T-helper 1 cell treated with Interleukin-12 subunit alpha and Interleukin-12 subunit beta and Interleukin-4 antibody, amounts not matched to agents 30 μg/mL and 1 μg/mL, for 36 hours (primary cell): Measurements from ENCODE around the gene LPCAT3.

Source experiments
- H3K27ac Mint-ChIP-seq: one replicate; pipeline ENCODE4 v1.8.0; 2021; ENCODE audit warnings: mild to moderate bottlenecking, mixed read lengths
- H3K27me3 Mint-ChIP-seq: one replicate; pipeline ENCODE4 v1.8.0; 2021; ENCODE audit warnings: low read depth, mixed read lengths
- H3K36me3 Mint-ChIP-seq: one replicate; pipeline ENCODE4 v1.8.0; 2021; ENCODE audit warnings: low read depth, mixed read lengths
- H3K4me1 Mint-ChIP-seq: one replicate; pipeline ENCODE4 v1.8.0; 2021; ENCODE audit warnings: low read depth, mixed read lengths
- H3K4me3 Mint-ChIP-seq: one replicate; pipeline ENCODE4 v1.8.0; 2021; ENCODE audit warnings: mild to moderate bottlenecking, moderate library complexity, mixed read lengths
- H3K9me3 Mint-ChIP-seq: one replicate; pipeline ENCODE4 v1.8.0; 2021; ENCODE audit warnings: mixed read lengths

LPCAT3 gene

GRCh38 chr12:6998715-6999451 is 19.4 kb downstream of the LPCAT3 start:
- Mint-ChIP-seq H3K27me3 (no peaks in the 10 kb centered on the region), H3K4me3 (no peak overlapping the region), H3K36me3 (peaks cover 18% of the 10 kb centered on the region), H3K27ac (no peak overlapping the region), H3K4me1 (peaks cover 6% of the 10 kb centered on the region), H3K9me3 (no peaks in the 10 kb centered on the region)

- no peak overlapping the region for H3K4me3 Mint-ChIP-seq
- H3K27me3 Mint-ChIP-seq: no peaks in the 10 kb centered on the region
- H3K36me3 Mint-ChIP-seq: peaks cover 24% of the 10 kb centered on the region
- H3K9me3 Mint-ChIP-seq: no peaks in the 10 kb centered on the region
- H3K4me1 Mint-ChIP-seq: peaks cover 2% of the 10 kb centered on the region
- no peak overlapping the region for H3K27ac Mint-ChIP-seq
Measured at GRCh38 chr12:6996040-6996441, 22.2 kb downstream of the LPCAT3 start.

- H3K4me3 Mint-ChIP-seq: no peak overlapping the region
- no peak overlapping the region for H3K27ac Mint-ChIP-seq
- H3K9me3 Mint-ChIP-seq: no peaks in the 10 kb centered on the region
- no peaks in the 10 kb centered on the region for H3K4me1 Mint-ChIP-seq
- H3K27me3 Mint-ChIP-seq: no peaks in the 10 kb centered on the region
- H3K36me3 Mint-ChIP-seq: peaks cover 18% of the 10 kb centered on the region
Measured at GRCh38 chr12:6987956-6988553, 30.2 kb downstream of the LPCAT3 start.

GRCh38 chr12:6982532-6982931 is 35.7 kb downstream of the LPCAT3 start:
- Mint-ChIP-seq H3K4me1 (no peaks in the 10 kb centered on the region), H3K27ac (no peak overlapping the region), H3K4me3 (no peak overlapping the region), H3K36me3 (peaks cover 33% of the 10 kb centered on the region), H3K27me3 (no peaks in the 10 kb centered on the region), H3K9me3 (no peaks in the 10 kb centered on the region)

- H3K9me3 Mint-ChIP-seq: no peaks in the 10 kb centered on the region
- no peaks in the 10 kb centered on the region for H3K4me1 Mint-ChIP-seq
- H3K4me3 Mint-ChIP-seq: no peak overlapping the region
- H3K27ac Mint-ChIP-seq: no peak overlapping the region
- H3K27me3 Mint-ChIP-seq: no peaks in the 10 kb centered on the region
- H3K36me3 Mint-ChIP-seq: peaks cover 39% of the 10 kb centered on the region
Measured at GRCh38 chr12:6981152-6982052, 36.9 kb downstream of the LPCAT3 start.

- H3K27me3 Mint-ChIP-seq: no peaks in the 10 kb centered on the region
- peaks cover 42% of the 10 kb centered on the region for H3K36me3 Mint-ChIP-seq
- H3K4me3 Mint-ChIP-seq: no peak overlapping the region
- no peaks in the 10 kb centered on the region for H3K4me1 Mint-ChIP-seq
- no peaks in the 10 kb centered on the region for H3K9me3 Mint-ChIP-seq
- H3K27ac Mint-ChIP-seq: no peak overlapping the region
Measured at GRCh38 chr12:6980740-6981139, 37.5 kb downstream of the LPCAT3 start.

- Mint-ChIP-seq H3K27ac (no peak overlapping the region), H3K9me3 (no peaks in the 10 kb centered on the region), H3K27me3 (no peaks in the 10 kb centered on the region), H3K4me1 (no peaks in the 10 kb centered on the region), H3K36me3 (peaks cover 48% of the 10 kb centered on the region), H3K4me3 (no peak overlapping the region)
Measured at GRCh38 chr12:6980075-6980474, 38.2 kb downstream of the LPCAT3 start.

- Mint-ChIP-seq H3K27me3 (no peaks in the 10 kb centered on the region), H3K9me3 (no peaks in the 10 kb centered on the region), H3K4me3 (no peak overlapping the region), H3K4me1 (no peaks in the 10 kb centered on the region), H3K36me3 (peaks cover 52% of the 10 kb centered on the region), H3K27ac (no peak overlapping the region)
Measured at GRCh38 chr12:6979453-6979852, 38.8 kb downstream of the LPCAT3 start.

- H3K9me3 Mint-ChIP-seq: no peaks in the 10 kb centered on the region
- no peak overlapping the region for H3K27ac Mint-ChIP-seq
- no peaks in the 10 kb centered on the region for H3K4me1 Mint-ChIP-seq
- no peak overlapping the region for H3K4me3 Mint-ChIP-seq
- H3K36me3 Mint-ChIP-seq: peaks cover 52% of the 10 kb centered on the region
- no peaks in the 10 kb centered on the region for H3K27me3 Mint-ChIP-seq
Measured at GRCh38 chr12:6979021-6979420, 39.3 kb downstream of the LPCAT3 start.

GRCh38 chr12:6978611-6979011 is 39.7 kb downstream of the LPCAT3 start:
- Mint-ChIP-seq H3K27me3 (no peaks in the 10 kb centered on the region), H3K9me3 (no peaks in the 10 kb centered on the region), H3K27ac (no peak overlapping the region), H3K4me3 (no peak overlapping the region), H3K4me1 (no peaks in the 10 kb centered on the region), H3K36me3 (peaks cover 54% of the 10 kb centered on the region)

GRCh38 chr12:6978188-6978587 is 40.1 kb downstream of the LPCAT3 start:
- Mint-ChIP-seq H3K27me3 (no peaks in the 10 kb centered on the region), H3K36me3 (peaks cover 53% of the 10 kb centered on the region), H3K4me1 (peaks cover 2% of the 10 kb centered on the region), H3K9me3 (no peaks in the 10 kb centered on the region), H3K4me3 (no peak overlapping the region), H3K27ac (no peak overlapping the region)

GRCh38 chr12:6977653-6978052 is 40.6 kb downstream of the LPCAT3 start:
- H3K4me3 Mint-ChIP-seq: no peak overlapping the region
- no peak overlapping the region for H3K27ac Mint-ChIP-seq
- peaks cover 51% of the 10 kb centered on the region for H3K36me3 Mint-ChIP-seq
- no peaks in the 10 kb centered on the region for H3K9me3 Mint-ChIP-seq
- no peaks in the 10 kb centered on the region for H3K27me3 Mint-ChIP-seq
- H3K4me1 Mint-ChIP-seq: peaks cover 3% of the 10 kb centered on the region

- Mint-ChIP-seq H3K27ac (no peak overlapping the region), H3K27me3 (no peaks in the 10 kb centered on the region), H3K36me3 (peaks cover 48% of the 10 kb centered on the region), H3K4me1 (peaks cover 18% of the 10 kb centered on the region), H3K4me3 (no peak overlapping the region), H3K9me3 (no peaks in the 10 kb centered on the region)
Measured at GRCh38 chr12:6975297-6976032, 42.8 kb downstream of the LPCAT3 start.

GRCh38 chr12:6974180-6974579 is 44.1 kb downstream of the LPCAT3 start:
- peaks cover 21% of the 10 kb centered on the region for H3K4me1 Mint-ChIP-seq
- H3K27ac Mint-ChIP-seq: no peak overlapping the region
- H3K4me3 Mint-ChIP-seq: no peak overlapping the region
- H3K36me3 Mint-ChIP-seq: peaks cover 49% of the 10 kb centered on the region
- no peaks in the 10 kb centered on the region for H3K27me3 Mint-ChIP-seq
- H3K9me3 Mint-ChIP-seq: no peaks in the 10 kb centered on the region
